Measurements from ENCODE around the gene VPS37B.

Gene VPS37B

GRCh38 chr12:122862110-122862634 lies 33.8 kb downstream of the VPS37B start:
- DNase-seq (ENCODE audit: low read depth in 1 of 2, low spot score in 1 of 2): no peak
- H3K27me3 ChIP-seq (ENCODE audit: insufficient read depth, poor library complexity, severe bottlenecking): no peaks in the 10 kb centered on the region
- no peak for TF ChIP-seq SPI1 (IDR thresholded peaks at IDR 0.05; ENCODE audit: borderline replicate concordance, low read depth)
- no peak for TF ChIP-seq REST (IDR thresholded peaks at IDR 0.05; ENCODE audit: insufficient replicate concordance, low read depth)
- TF ChIP-seq, protein P1, sequence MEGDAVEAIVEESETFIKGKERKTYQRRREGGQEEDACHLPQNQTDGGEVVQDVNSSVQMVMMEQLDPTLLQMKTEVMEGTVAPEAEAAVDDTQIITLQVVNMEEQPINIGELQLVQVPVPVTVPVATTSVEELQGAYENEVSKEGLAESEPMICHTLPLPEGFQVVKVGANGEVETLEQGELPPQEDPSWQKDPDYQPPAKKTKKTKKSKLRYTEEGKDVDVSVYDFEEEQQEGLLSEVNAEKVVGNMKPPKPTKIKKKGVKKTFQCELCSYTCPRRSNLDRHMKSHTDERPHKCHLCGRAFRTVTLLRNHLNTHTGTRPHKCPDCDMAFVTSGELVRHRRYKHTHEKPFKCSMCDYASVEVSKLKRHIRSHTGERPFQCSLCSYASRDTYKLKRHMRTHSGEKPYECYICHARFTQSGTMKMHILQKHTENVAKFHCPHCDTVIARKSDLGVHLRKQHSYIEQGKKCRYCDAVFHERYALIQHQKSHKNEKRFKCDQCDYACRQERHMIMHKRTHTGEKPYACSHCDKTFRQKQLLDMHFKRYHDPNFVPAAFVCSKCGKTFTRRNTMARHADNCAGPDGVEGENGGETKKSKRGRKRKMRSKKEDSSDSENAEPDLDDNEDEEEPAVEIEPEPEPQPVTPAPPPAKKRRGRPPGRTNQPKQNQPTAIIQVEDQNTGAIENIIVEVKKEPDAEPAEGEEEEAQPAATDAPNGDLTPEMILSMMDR (IDR thresholded peaks at IDR 0.05; ENCODE audit: insufficient read depth, low read length): no peak
- TF ChIP-seq POLR2AphosphoS5 (IDR thresholded peaks at IDR 0.05; ENCODE audit: low read depth): no peak
- no peak for TF ChIP-seq GABPA (IDR thresholded peaks at IDR 0.05; ENCODE audit: low read depth)
- H3K4me3 ChIP-seq (replicated peaks; ENCODE audit: insufficient read depth, low read length): no peak overlapping the region
- H3K27ac ChIP-seq (replicated peaks): no peak overlapping the region

- no peak overlapping the region for H3K27ac ChIP-seq (replicated peaks)
- H3K27me3 ChIP-seq (ENCODE audit: insufficient read depth, poor library complexity, severe bottlenecking): no peaks in the 10 kb centered on the region
- no peak for DNase-seq (ENCODE audit: low read depth in 1 of 2, low spot score in 1 of 2)
- H3K4me3 ChIP-seq (replicated peaks; ENCODE audit: insufficient read depth, low read length): no peak overlapping the region
- TF ChIP-seq REST (IDR thresholded peaks at IDR 0.05; ENCODE audit: insufficient replicate concordance, low read depth) (no peak), POLR2AphosphoS5 (IDR thresholded peaks at IDR 0.05; ENCODE audit: low read depth) (no peak), SPI1 (IDR thresholded peaks at IDR 0.05; ENCODE audit: borderline replicate concordance, low read depth) (no peak), GABPA (IDR thresholded peaks at IDR 0.05; ENCODE audit: low read depth) (no peak)
- TF ChIP-seq, protein P1 (IDR thresholded peaks at IDR 0.05; ENCODE audit: insufficient read depth, low read length): no peak
Measured at GRCh38 chr12:122861587-122861970, 34.3 kb downstream of the VPS37B start.

DNA sequence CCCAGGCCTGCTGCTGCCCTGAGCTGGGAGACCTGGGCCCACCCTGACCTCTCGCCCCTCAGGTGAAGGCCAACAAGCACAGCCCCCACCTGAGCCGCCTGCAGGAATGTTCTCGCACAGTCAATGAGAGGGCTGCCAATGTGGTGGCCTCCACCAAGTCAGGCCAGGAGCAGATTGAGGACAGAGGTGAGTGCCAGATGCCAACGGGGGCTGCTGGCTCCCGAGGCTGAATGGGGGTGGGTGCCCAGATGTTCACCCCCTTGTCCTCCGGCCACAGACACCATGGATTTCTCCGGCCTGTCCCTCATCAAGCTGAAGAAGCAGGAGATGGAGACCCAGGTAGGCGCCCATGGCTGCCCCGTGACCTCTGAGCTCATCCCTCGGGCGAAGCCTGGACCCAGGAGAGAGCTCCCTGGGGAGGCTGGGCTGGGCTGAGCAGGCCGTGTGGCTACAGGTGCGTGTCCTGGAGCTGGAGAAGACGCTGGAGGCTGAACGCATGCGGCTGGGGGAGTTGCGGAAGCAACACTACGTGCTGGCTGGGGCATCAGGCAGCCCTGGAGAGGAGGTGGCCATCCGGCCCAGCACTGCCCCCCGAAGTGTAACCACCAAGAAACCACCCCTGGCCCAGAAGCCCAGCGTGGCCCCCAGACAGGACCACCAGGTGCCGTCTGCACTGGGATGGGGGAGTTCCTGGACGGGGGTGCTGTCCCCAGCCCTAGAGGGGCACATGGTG lies 34.9 kb downstream of the VPS37B start:
- H3K27ac ChIP-seq (replicated peaks): no peak overlapping the region
- H3K4me3 ChIP-seq (replicated peaks; ENCODE audit: insufficient read depth, low read length): no peak overlapping the region
- no peak for TF ChIP-seq REST (IDR thresholded peaks at IDR 0.05; ENCODE audit: insufficient replicate concordance, low read depth)
- TF ChIP-seq GABPA (IDR thresholded peaks at IDR 0.05; ENCODE audit: low read depth): no peak
- TF ChIP-seq, protein P1 (IDR thresholded peaks at IDR 0.05; ENCODE audit: insufficient read depth, low read length): no peak
- TF ChIP-seq SPI1 (IDR thresholded peaks at IDR 0.05; ENCODE audit: borderline replicate concordance, low read depth): no peak
- TF ChIP-seq POLR2AphosphoS5 (IDR thresholded peaks at IDR 0.05; ENCODE audit: low read depth): no peak
- DNase-seq (ENCODE audit: low read depth in 1 of 2, low spot score in 1 of 2): no peak
- H3K27me3 ChIP-seq (ENCODE audit: insufficient read depth, poor library complexity, severe bottlenecking): no peaks in the 10 kb centered on the region
